GM21717 (cell line): ENCODE data around the gene NOTCH2NLA.
"Not testable (repeated sequence)": the region's sequence is repeated elsewhere in the genome, so short reads cannot be mapped to it uniquely, and the experiment has no call there.

ENCODE experiments used
- ATAC-seq: cut with Tn5 transposase; IDR thresholded peaks from one replicate; pipeline ENCODE4 v1.9.1; 2021; ENCODE audit warnings: mild to moderate bottlenecking, moderate library complexity; ENCODE audit not compliant: unreplicated experiment

Gene NOTCH2NLA

GRCh38 chr1:146167740-146168139, 61.1 kb downstream of the NOTCH2NLA start:
- not testable (repeated sequence) for ATAC-seq

DNA sequence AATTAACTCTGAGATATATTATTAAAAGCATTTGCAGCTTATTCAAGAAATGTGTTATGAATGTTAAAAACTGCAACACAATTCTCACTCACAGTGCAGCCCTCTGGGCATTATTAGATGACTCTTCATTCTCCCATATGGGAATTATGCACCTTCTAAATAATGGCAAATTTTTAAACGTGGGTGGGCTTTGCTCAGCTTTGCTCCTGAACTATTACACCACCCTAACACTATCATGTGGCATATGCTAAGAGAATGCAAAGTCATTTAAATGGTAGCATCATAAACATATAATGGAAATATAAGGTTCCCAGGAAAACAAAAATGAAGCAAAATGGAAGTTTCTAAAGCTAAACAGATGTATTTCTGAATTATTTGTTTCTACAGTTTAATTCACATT, 61.5 kb downstream of the NOTCH2NLA start:
- ATAC-seq = not testable (repeated sequence)

GRCh38 chr1:146144465-146144864, 84.4 kb downstream of the NOTCH2NLA start, which contains the start of gene NBPF10:
Gene NBPF10 (minus strand): TSS chr1:146144804. CDS start chr1:146144769, 35 bp downstream.
- not testable (repeated sequence) for ATAC-seq
